C4-2B (cell line): ENCODE measurements around the gene DIS3L2.

Source experiments
- ZFX ChIP-seq: fragments of 450-650 bp; IDR thresholded peaks from 2 replicates; pipeline ENCODE4 v1.6.1; 2017
- TF ChIP-seq, protein P1 (sequence below): fragments of 450-650 bp; conservative IDR thresholded peaks from 2 replicates; pipeline ENCODE4 v1.5.1; 2017; ENCODE audit warnings: mild to moderate bottlenecking

DNA sequence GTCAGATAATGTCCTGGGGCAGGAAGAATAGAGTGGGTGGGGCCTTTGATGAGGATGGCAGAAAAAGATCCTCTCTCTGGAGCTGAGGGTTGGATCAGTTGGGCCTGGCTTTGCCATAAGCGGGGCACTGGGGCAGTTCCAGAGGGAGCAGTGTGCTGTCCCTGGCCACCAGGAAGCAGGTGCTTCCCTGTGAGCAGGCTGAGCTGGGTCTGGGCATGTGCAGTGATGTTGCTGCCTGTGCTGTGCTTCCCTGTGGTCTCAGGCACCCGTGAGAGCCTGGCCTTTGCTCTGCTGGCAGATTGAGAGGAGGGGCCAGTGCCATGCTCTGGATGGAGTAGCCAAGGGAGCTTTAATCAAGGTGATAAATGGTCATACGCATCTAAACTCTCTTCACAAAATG, 20.7 kb upstream of the DIS3L2 start:
- TF ChIP-seq, protein P1, sequence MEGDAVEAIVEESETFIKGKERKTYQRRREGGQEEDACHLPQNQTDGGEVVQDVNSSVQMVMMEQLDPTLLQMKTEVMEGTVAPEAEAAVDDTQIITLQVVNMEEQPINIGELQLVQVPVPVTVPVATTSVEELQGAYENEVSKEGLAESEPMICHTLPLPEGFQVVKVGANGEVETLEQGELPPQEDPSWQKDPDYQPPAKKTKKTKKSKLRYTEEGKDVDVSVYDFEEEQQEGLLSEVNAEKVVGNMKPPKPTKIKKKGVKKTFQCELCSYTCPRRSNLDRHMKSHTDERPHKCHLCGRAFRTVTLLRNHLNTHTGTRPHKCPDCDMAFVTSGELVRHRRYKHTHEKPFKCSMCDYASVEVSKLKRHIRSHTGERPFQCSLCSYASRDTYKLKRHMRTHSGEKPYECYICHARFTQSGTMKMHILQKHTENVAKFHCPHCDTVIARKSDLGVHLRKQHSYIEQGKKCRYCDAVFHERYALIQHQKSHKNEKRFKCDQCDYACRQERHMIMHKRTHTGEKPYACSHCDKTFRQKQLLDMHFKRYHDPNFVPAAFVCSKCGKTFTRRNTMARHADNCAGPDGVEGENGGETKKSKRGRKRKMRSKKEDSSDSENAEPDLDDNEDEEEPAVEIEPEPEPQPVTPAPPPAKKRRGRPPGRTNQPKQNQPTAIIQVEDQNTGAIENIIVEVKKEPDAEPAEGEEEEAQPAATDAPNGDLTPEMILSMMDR, result no peak
- no peak for TF ChIP-seq ZFX
